ENCODE data around the gene CYP19A1. TPM values are rescaled to one million over a fixed set of nuclear protein-coding genes. Genes with fewer than 3 reads are reported as not detected.

CYP19A1 gene
- total RNA-seq, 1 experiment from 2014 or later, result not detected

- ATAC-seq (no peak), DNase-seq (ENCODE audit: low read depth, low spot score) (no peak)
- Histone ChIP-seq H3K4me3 (replicated peaks in 1 of 2; ENCODE audit: low read depth in 1 of 2, low read length in 2 of 2) (no peak overlapping the region), H3K79me2 (ENCODE audit: insufficient read depth, low read length) (no peaks in the 10 kb centered on the region), H3K27ac (ENCODE audit: low read depth, low read length) (no peak overlapping the region), H3K9me3 (ENCODE audit: control insufficient read depth in 1 of 2, insufficient read depth in 1 of 2, low read depth in 1 of 2, low read length in 2 of 2) (no peaks in the 10 kb centered on the region), H4K20me1 (ENCODE audit: insufficient read depth) (no peaks in the 10 kb centered on the region), H3K36me3 (ENCODE audit: control insufficient read depth in 1 of 2, insufficient read depth in 2 of 2, low read length in 2 of 2) (no peaks in the 10 kb centered on the region), H3K9ac (ENCODE audit: low read length) (no peak overlapping the region), H3K27me3 (ENCODE audit: insufficient read depth, low read length) (no peaks in the 10 kb centered on the region; the same call in 1 of the 2 replicates), H2AFZ (ENCODE audit: low read depth, low read length, poor library complexity, severe bottlenecking) (no peak overlapping the region), H3K4me1 (ENCODE audit: control insufficient read depth in 1 of 2, insufficient read depth in 2 of 2, low read length in 2 of 2) (no peaks in the 10 kb centered on the region), H3K4me2 (ENCODE audit: low read length) (no peak overlapping the region), H3K9me2 (ENCODE audit: insufficient read depth) (no peaks in the 10 kb centered on the region)
- no TSS peak for BruUV-seq (replicated peaks)
- ChIA-PET CTCF (no interaction called here), RAD21 (ENCODE audit: low non-redundant PET in 1 of 2, low total read pairs in 2 of 2, uncharacterized antibody in 2 of 2, unreplicated experiment in 2 of 2) (no interaction called here), POLR2A (no interaction called here)
- TF ChIP-seq ATF3 (IDR thresholded peaks at IDR 0.05) (no peak), ZFX (IDR thresholded peaks at IDR 0.05) (no peak)
- intact Hi-C loops (cut with micrococcal nuclease), result no loop called here
Measured at GRCh38 chr15:51332206-51333147, 5.9 kb downstream of the CYP19A1 start.

GRCh38 chr15:51331141-51331540 is 7.3 kb downstream of the CYP19A1 start:
- H3K27ac ChIP-seq (ENCODE audit: low read depth, low read length), result no peak overlapping the region
- DNase-seq (ENCODE audit: low read depth, low spot score) (no peak), ATAC-seq (no peak)
- intact Hi-C loops (cut with micrococcal nuclease), result no loop called here
- POLR2A ChIA-PET, result no interaction called here
- H3K4me2 ChIP-seq (ENCODE audit: low read length), result no peak overlapping the region
- H3K9ac ChIP-seq (ENCODE audit: low read length), result no peak overlapping the region
- no peaks in the 10 kb centered on the region for H3K79me2 ChIP-seq (ENCODE audit: insufficient read depth, low read length)
- H3K4me1 ChIP-seq (ENCODE audit: control insufficient read depth in 1 of 2, insufficient read depth in 2 of 2, low read length in 2 of 2), result no peaks in the 10 kb centered on the region
- no peak overlapping the region for H3K4me3 ChIP-seq (replicated peaks in 1 of 2; ENCODE audit: low read depth in 1 of 2, low read length in 2 of 2)
- no peak overlapping the region for H2AFZ ChIP-seq (ENCODE audit: low read depth, low read length, poor library complexity, severe bottlenecking)
- H4K20me1 ChIP-seq (ENCODE audit: insufficient read depth), result no peaks in the 10 kb centered on the region
- H3K9me2 ChIP-seq (ENCODE audit: insufficient read depth), result no peaks in the 10 kb centered on the region
- RAD21 ChIA-PET (ENCODE audit: low non-redundant PET in 1 of 2, low total read pairs in 2 of 2, uncharacterized antibody in 2 of 2, unreplicated experiment in 2 of 2), result no interaction called here
- BruUV-seq (replicated peaks), result no TSS peak
- H3K27me3 ChIP-seq (ENCODE audit: insufficient read depth, low read length), result no peaks in the 10 kb centered on the region; the same call in 1 of the 2 replicates
- no peaks in the 10 kb centered on the region for H3K36me3 ChIP-seq (ENCODE audit: control insufficient read depth in 1 of 2, insufficient read depth in 2 of 2, low read length in 2 of 2)
- no peaks in the 10 kb centered on the region for H3K9me3 ChIP-seq (ENCODE audit: control insufficient read depth in 1 of 2, insufficient read depth in 1 of 2, low read depth in 1 of 2, low read length in 2 of 2)
- CTCF ChIA-PET, result no interaction called here
- TF ChIP-seq EZH2phosphoT487 (IDR thresholded peaks at IDR 0.05; ENCODE audit: borderline replicate concordance) (no peak), CBX3 (IDR thresholded peaks at IDR 0.05; ENCODE audit: low read depth) (no peak), EGR1 (IDR thresholded peaks at IDR 0.05; ENCODE audit: low read depth) (no peak), MAX (IDR thresholded peaks at IDR 0.05) (no peak), SP1 (IDR thresholded peaks at IDR 0.05; ENCODE audit: low read depth) (no peak), JUND (IDR thresholded peaks at IDR 0.05) (no peak), SIN3A (IDR thresholded peaks at IDR 0.05; ENCODE audit: low read depth) (no peak), CTCF (IDR thresholded peaks at IDR 0.05 in 2 of 3, conservative IDR thresholded peaks at IDR 0.05 in 1 of 3; ENCODE audit: borderline replicate concordance in 1 of 3, insufficient read depth in 1 of 3, low read depth in 2 of 3, low read length in 2 of 3) (no peak), ELF1 (IDR thresholded peaks at IDR 0.05; ENCODE audit: borderline replicate concordance, low read depth) (no peak), RAD21 (IDR thresholded peaks at IDR 0.05; ENCODE audit: low read depth) (no peak), EZH2 (IDR thresholded peaks at IDR 0.05) (no peak), TCF7L2 (IDR thresholded peaks at IDR 0.05; ENCODE audit: borderline replicate concordance, extremely low read depth, insufficient read depth, insufficient read length) (no peak), REST (IDR thresholded peaks at IDR 0.05; ENCODE audit: low read depth) (no peak)
